Breast epithelium (tissue), 4 donors: Measurements from ENCODE around the gene ABCA3. TPM values are rescaled to one million over a fixed set of nuclear protein-coding genes. Genes with fewer than 3 reads are reported as not detected.

Experiments
- DNase-seq, 2 donors: peaks; one replicate each; pipeline ENCODE4 v3.0.0-alpha.2; 2019; ENCODE audit warnings: low spot score in 2 of 2
- H3K27ac ChIP-seq, 2 donors: fragments of 200-600 bp; sonication (generic) in 1 of 2; one replicate each; pipeline ENCODE4 v1.5.1; 2016 to 2019; ENCODE audit warnings: mild to moderate bottlenecking in 1 of 2
- H3K27me3 ChIP-seq, 2 donors: fragments of 200-600 bp; sonication (generic) in 1 of 2; one replicate each; pipeline versions ENCODE4 v1.5.1 to v1.6.0; 2017 to 2019; ENCODE audit warnings: control low read depth in 1 of 2, mild to moderate bottlenecking in 1 of 2
- H3K36me3 ChIP-seq: fragments of 200-600 bp; one replicate; pipeline ENCODE4 v1.5.1; 2019
- H3K4me1 ChIP-seq, 2 donors: fragments of 200-600 bp; sonication (generic); one replicate each; pipeline ENCODE4 v1.5.1; 2016 to 2019; ENCODE audit warnings: control low read depth in 1 of 2
- H3K4me3 ChIP-seq, 3 donors: fragments of 200-600 bp; sonication (generic); 1 replicate in 2 of 3; 2 replicates in 1 of 3; pipeline ENCODE4 v1.5.1; 2016 to 2019; ENCODE audit warnings: mild to moderate bottlenecking in 3 of 3, moderate library complexity in 2 of 3
- H3K9me3 ChIP-seq, 2 donors: fragments of 200-600 bp; sonication (generic) in 1 of 2; one replicate each; pipeline ENCODE4 v1.5.1; 2016 to 2019; ENCODE audit warnings: control low read depth in 1 of 2
- POLR2A ChIP-seq: fragments of 450-650 bp; IDR thresholded peaks from one replicate; pipeline ENCODE4 v1.6.1; 2016; ENCODE audit warnings: antibody characterized with exemption, mild to moderate bottlenecking, moderate library complexity
- POLR2AphosphoS5 ChIP-seq, 3 donors: sonication (generic); formaldehyde crosslinking; IDR thresholded peaks; one replicate each; pipeline ENCODE4 v1.6.1; 2017; ENCODE audit warnings: antibody characterized with exemption in 3 of 3
- intact Hi-C: fragments of 100-400 bp; cut with DNase I; formaldehyde crosslinking; loops from one replicate; pipeline ENCODE4 v1.15.1; 2023; ENCODE audit warnings: low total_unique reads
- total RNA-seq, 3 donors: library from RNA; depleted of rRNA; stranded (reverse); fragments of >200 nt; gene quantifications; one replicate each; pipeline ENCODE4 v1.1.0, GENCODE V29; 2016
- TF ChIP-seq, protein P1 (sequence below), 3 donors: fragments of 450-650 bp; IDR thresholded peaks; one replicate each; pipeline ENCODE4 v1.5.1; 2016 to 2017; ENCODE audit warnings: antibody characterized with exemption in 3 of 3, mild to moderate bottlenecking in 3 of 3, moderate library complexity in 3 of 3

The ABCA3 gene
- total RNA-seq, 3 donors from 2014 or later, result 6.2 to 7.8 (median 6.3) TPM

DNA sequence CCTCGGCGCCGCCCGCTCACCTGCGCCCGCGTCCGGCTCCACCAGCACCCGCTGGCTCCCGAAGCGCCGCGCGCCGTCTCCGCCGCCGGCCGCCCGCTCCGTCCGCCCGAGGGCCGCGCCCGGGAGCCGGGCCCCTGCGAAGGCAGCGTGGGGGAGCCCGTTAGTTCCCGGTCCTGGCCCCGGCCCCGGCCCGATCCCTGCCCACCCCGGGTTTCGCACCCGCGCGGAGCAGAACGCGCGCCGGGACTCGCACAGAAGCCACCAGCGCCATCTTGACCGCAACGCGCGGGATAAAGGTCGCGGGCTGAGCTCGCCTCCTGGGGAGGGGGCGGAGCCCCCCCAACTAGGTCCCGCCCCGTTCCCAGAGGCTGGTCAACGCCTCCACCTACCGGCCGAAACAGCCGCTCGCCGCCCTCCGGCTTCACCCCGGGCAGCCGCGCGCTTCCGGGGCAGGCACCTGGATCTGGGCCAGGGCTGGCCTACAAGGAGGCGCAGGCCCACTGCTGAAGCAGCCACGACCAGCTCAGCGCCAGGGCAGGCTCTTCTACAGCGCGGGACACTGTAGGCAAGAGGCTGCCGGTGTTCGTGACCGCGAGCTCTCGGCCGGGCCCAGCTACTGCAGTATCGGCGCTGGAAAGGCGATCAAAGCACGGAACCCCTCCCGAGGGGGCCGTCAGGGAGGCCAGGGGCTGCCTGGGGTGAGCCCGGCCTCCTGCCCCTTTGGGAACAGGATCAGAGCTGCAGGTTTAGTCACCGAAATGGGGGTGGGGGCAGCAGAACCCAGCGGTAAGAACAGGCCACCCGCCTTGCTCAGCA lies 89.0 kb downstream of the ABCA3 start, which contains the start of gene ECI1:
Gene ECI1 (minus strand): TSS at position 292 of the 816 bp plus-strand sequence. CDS start 21 bp downstream, at position 271.
- TF ChIP-seq, protein P1, sequence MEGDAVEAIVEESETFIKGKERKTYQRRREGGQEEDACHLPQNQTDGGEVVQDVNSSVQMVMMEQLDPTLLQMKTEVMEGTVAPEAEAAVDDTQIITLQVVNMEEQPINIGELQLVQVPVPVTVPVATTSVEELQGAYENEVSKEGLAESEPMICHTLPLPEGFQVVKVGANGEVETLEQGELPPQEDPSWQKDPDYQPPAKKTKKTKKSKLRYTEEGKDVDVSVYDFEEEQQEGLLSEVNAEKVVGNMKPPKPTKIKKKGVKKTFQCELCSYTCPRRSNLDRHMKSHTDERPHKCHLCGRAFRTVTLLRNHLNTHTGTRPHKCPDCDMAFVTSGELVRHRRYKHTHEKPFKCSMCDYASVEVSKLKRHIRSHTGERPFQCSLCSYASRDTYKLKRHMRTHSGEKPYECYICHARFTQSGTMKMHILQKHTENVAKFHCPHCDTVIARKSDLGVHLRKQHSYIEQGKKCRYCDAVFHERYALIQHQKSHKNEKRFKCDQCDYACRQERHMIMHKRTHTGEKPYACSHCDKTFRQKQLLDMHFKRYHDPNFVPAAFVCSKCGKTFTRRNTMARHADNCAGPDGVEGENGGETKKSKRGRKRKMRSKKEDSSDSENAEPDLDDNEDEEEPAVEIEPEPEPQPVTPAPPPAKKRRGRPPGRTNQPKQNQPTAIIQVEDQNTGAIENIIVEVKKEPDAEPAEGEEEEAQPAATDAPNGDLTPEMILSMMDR (IDR thresholded peaks at IDR 0.05), result peak; percentile 38 to 81 (median 60)
- TF ChIP-seq POLR2A, result no peak
- TF ChIP-seq POLR2AphosphoS5 (IDR thresholded peaks at IDR 0.05), result peak; percentile 56 to 73 (median 59)
- H3K9me3 ChIP-seq, result no peaks in the 10 kb centered on the region
- H3K27ac ChIP-seq, result peak within 1 kb of the TSS; percentile 85 to 94
- peaks cover 0 to 4% of the 10 kb centered on the region in 2 donors for H3K4me1 ChIP-seq
- intact Hi-C loops, result no loop called here
- H3K27me3 ChIP-seq, result no peaks in the 10 kb centered on the region
- H3K36me3 ChIP-seq, result peaks cover 1% of the 10 kb centered on the region
- H3K4me3 ChIP-seq, result peak within 1 kb of the TSS; percentile 65 to 88 (median 71)
- peak; percentile 85 to 91 for DNase-seq

DNA sequence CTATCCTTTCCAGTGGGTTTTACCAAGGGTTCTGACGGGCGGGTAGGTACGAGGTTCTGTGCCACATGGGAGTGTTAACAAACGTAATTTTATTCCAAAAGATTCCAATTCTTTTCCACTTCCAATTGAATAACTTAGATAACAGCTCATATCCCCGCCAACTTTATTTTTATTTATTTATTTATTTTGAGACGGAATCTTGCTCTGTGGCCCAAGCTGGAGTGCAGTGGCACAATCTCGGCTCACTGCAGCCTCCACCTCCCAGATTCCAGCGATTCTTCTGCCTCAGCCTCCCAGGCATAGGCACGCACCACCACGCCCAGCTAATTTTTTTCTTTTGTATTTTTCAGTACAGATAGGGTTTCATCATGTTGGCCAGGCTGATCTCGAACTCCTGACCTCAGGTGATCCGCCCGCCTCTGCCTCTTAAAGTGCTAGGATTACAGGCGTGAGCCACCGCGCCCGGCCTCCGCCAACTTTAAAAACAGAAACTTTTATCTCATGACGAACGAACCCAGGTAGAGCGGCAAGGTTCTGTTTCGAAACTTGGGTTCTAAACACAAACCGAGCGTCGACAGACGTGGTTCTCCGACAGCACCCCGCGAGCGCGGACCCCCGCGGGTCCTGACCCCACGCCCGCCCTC lies 89.8 kb downstream of the ABCA3 start:
- intact Hi-C loops, result no loop called here
- Histone ChIP-seq H3K36me3 (no peaks in the 10 kb centered on the region), H3K27me3 (no peaks in the 10 kb centered on the region), H3K27ac (peak overlapping the region; percentile 85 to 94), H3K9me3 (no peaks in the 10 kb centered on the region), H3K4me1 (peaks cover 0 to 4% of the 10 kb centered on the region in 2 donors), H3K4me3 (peak overlapping the region; percentile 65 to 88 (median 71))
- no peak for TF ChIP-seq POLR2AphosphoS5 (IDR thresholded peaks at IDR 0.05)
- no peak for TF ChIP-seq POLR2A
- TF ChIP-seq, protein P1 (IDR thresholded peaks at IDR 0.05), result no peak
- DNase-seq, result no peak

DNA sequence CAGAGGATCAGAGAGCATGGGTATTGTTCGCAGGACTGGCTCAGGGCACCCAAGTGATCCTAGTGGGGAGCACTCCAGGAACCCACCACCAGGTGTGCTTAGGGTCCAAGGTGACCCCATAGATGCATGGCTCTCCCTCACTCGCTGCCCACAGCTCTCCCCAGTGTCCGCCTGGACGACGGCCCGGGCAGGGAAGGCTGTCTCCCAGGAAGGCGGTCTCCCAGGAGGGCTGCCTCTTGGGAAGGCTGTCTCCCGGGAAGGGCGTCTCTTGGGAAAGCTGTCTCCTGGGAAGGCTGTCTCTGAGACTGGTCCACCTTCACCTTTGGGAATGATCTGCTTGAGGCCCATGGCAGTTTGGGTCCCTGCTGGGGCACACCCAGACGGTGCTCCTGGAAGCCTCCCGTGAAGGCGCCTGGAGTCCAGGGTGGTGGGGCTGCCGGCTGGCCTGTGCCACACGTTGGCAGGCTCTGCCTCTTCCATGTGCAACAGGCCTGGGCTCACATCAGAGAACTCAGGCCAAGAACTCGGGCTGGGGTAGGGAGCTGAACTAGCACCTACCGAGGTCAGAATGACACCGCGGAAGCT lies 94.1 kb downstream of the ABCA3 start:
- Histone ChIP-seq H3K36me3 (no peaks in the 10 kb centered on the region), H3K9me3 (no peaks in the 10 kb centered on the region), H3K4me3 (no peak overlapping the region), H3K4me1 (peaks cover 0 to 4% of the 10 kb centered on the region in 2 donors), H3K27ac (no peak overlapping the region), H3K27me3 (no peaks in the 10 kb centered on the region)
- DNase-seq, result no peak
- intact Hi-C loops, result no loop called here
- TF ChIP-seq, protein P1 (IDR thresholded peaks at IDR 0.05), result no peak
- no peak for TF ChIP-seq POLR2AphosphoS5 (IDR thresholded peaks at IDR 0.05)
- TF ChIP-seq POLR2A, result no peak

DNA sequence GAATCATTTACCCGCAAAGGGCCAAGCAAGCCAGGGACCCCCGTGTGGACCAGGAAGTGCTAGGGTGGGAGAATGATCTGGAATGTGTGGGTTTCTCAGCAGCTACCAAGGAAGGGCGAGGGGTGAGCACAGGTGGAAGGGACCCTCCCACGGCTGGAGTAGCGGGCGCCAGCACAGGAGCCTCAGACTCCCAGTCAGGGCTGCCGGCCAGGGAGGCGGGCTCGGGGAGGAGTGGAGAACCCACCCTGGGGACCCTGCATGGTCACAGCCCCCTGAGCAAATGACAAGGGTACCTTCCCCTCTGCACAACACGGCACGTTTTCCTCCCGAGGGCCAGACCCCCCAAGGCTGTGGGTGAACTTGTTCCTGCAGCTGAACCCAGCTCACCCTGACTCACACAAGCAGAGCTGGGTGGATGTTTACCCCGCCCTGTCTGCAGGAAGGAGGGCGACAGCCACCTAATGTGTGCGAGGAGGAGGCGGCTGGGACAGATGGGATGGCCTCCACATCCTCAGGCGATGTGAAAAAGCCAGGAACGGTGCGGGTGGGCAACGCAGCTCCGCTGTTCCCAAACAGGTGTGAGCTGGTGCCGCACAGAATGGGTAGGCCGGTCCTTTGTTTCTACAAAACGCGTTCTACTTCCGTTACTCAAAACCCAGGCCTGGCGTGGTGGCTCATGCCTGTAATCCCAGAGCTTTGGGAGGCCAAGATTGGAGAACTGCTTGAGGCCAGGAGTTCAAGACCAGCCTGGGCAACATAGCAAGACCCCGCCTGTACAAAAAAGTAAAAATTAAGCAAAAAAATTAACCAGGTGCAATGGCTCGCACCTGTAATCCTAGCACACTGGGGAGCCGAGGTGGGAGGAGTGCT lies 95.4 kb downstream of the ABCA3 start:
- Histone ChIP-seq H3K9me3 (no peaks in the 10 kb centered on the region), H3K27ac (no peak overlapping the region), H3K36me3 (no peaks in the 10 kb centered on the region), H3K27me3 (no peaks in the 10 kb centered on the region), H3K4me3 (no peak overlapping the region), H3K4me1 (peaks cover 0 to under 1% of the 10 kb centered on the region in 2 donors)
- TF ChIP-seq POLR2AphosphoS5 (IDR thresholded peaks at IDR 0.05), result no peak
- no peak for TF ChIP-seq POLR2A
- TF ChIP-seq, protein P1 (IDR thresholded peaks at IDR 0.05), result no peak
- no peak for DNase-seq
- intact Hi-C loops, result no loop called here
